Activated T-cell treated with anti-CD3 and anti-CD28 coated beads, Interleukin-2, amount 50 U/mL, for 72 hours (primary cell): ENCODE measurements around the gene SCO2. TPM values are rescaled to one million over a fixed set of nuclear protein-coding genes. Genes with fewer than 3 reads are reported as not detected.
"Not testable (repeated sequence)": the region's sequence is repeated elsewhere in the genome, so short reads cannot be mapped to it uniquely, and the experiment has no call there.

Experiments used
- ATAC-seq, 2 donors: fragments of 150-1000 bp; cut with Tn5 transposase; replicated peaks in 1 of 2; 2 replicates each; pipeline ENCODE4 v1.10.0; 2021; ENCODE audit warnings: moderate library complexity in 2 of 2, mild to moderate bottlenecking in 1 of 2
- DNase-seq, 2 donors: peaks; one replicate each; pipeline ENCODE4 v3.0.0; 2021 to 2022; ENCODE audit warnings: mixed read lengths in 1 of 2
- H3K27ac Mint-ChIP-seq: one replicate; pipeline ENCODE4 v1.8.0; 2022; ENCODE audit warnings: mild to moderate bottlenecking, moderate library complexity, mixed read lengths
- H3K27me3 Mint-ChIP-seq: one replicate; pipeline ENCODE4 v1.8.0; 2022; ENCODE audit warnings: low read depth, mixed read lengths
- H3K36me3 Mint-ChIP-seq, 2 donors: one replicate each; pipeline ENCODE4 v1.8.0; 2022; ENCODE audit warnings: mixed read lengths in 2 of 2, mild to moderate bottlenecking in 1 of 2; ENCODE audit not compliant: insufficient read depth in 2 of 2
- H3K4me1 Mint-ChIP-seq: one replicate; pipeline ENCODE4 v1.8.0; 2022; ENCODE audit warnings: low read depth, mixed read lengths
- H3K4me3 Mint-ChIP-seq, 2 donors: one replicate each; pipeline ENCODE4 v1.8.0; 2022; ENCODE audit warnings: mild to moderate bottlenecking in 2 of 2, mixed read lengths in 2 of 2, moderate library complexity in 2 of 2
- H3K9me3 Mint-ChIP-seq, 2 donors: one replicate each; pipeline ENCODE4 v1.8.0; 2022; ENCODE audit warnings: mixed read lengths in 2 of 2
- total RNA-seq, 2 donors: library from RNA; stranded (reverse); gene quantifications; one replicate each; pipeline ENCODE4 v1.2.3, GENCODE V29; 2022

Gene SCO2
- total RNA-seq, 2 donors from 2014 or later = 8.3 to 8.5 TPM

GRCh38 chr22:50526834-50527801 is 1.7 kb upstream of the SCO2 start:
- Mint-ChIP-seq H3K36me3 (peaks cover 13 to 14% of the 10 kb centered on the region in 2 donors), H3K27ac (peak overlapping the region; percentile 93), H3K9me3 (no peaks in the 10 kb centered on the region), H3K27me3 (no peaks in the 10 kb centered on the region), H3K4me3 (peak overlapping the region; percentile 90 to 96), H3K4me1 (peaks cover 39% of the 10 kb centered on the region)
- ATAC-seq (peak; percentile 6 to 14), DNase-seq (peak; percentile 71 to 72)

GRCh38 chr22:50526108-50526833 is 873 bp upstream of the SCO2 start:
- Mint-ChIP-seq H3K27ac (peak overlapping the region; percentile 93), H3K27me3 (no peaks in the 10 kb centered on the region), H3K4me1 (peaks cover 39% of the 10 kb centered on the region), H3K9me3 (no peaks in the 10 kb centered on the region), H3K4me3 (peak overlapping the region; percentile 90 to 96), H3K36me3 (peaks cover 13 to 14% of the 10 kb centered on the region in 2 donors)
- DNase-seq = peak; percentile 94
- ATAC-seq = peak; percentile 46 to 55

GRCh38 chr22:50525858-50526107 is 385 bp upstream of the SCO2 start:
- Mint-ChIP-seq H3K27ac (peak overlapping the region; percentile 14), H3K27me3 (no peaks in the 10 kb centered on the region), H3K4me3 (peak overlapping the region; percentile 90 to 96), H3K4me1 (peaks cover 39% of the 10 kb centered on the region), H3K36me3 (peaks cover 12 to 13% of the 10 kb centered on the region in 2 donors), H3K9me3 (no peaks in the 10 kb centered on the region)
- no peak for ATAC-seq
- no peak for DNase-seq

- Mint-ChIP-seq H3K27me3 (no peaks in the 10 kb centered on the region), H3K4me3 (peak overlapping the region; percentile 90 to 96), H3K4me1 (peaks cover 39% of the 10 kb centered on the region), H3K36me3 (peaks cover 11 to 20% of the 10 kb centered on the region in 2 donors), H3K9me3 (no peaks in the 10 kb centered on the region), H3K27ac (peak overlapping the region; percentile 94)
- DNase-seq (no peak), ATAC-seq (no peak)
Observed at GRCh38 chr22:50524676-50525103, 708 bp downstream of the SCO2 start.

- Mint-ChIP-seq H3K4me3 (peak overlapping the region; percentile 90 to 96), H3K9me3 (no peaks in the 10 kb centered on the region), H3K27me3 (no peaks in the 10 kb centered on the region), H3K4me1 (peaks cover 39% of the 10 kb centered on the region), H3K27ac (peak overlapping the region; percentile 94), H3K36me3 (peaks cover 11 to 24% of the 10 kb centered on the region in 2 donors)
- ATAC-seq (no peak), DNase-seq (no peak)
Observed at GRCh38 chr22:50523806-50524675, 1.4 kb downstream of the SCO2 start.

- H3K9me3 Mint-ChIP-seq = no peaks in the 10 kb centered on the region
- no peaks in the 10 kb centered on the region for H3K27me3 Mint-ChIP-seq
- peaks cover 9 to 22% of the 10 kb centered on the region in 2 donors for H3K36me3 Mint-ChIP-seq
- peaks cover 34% of the 10 kb centered on the region for H3K4me1 Mint-ChIP-seq
- DNase-seq (no peak), ATAC-seq (no peak)
- peak overlapping the region; percentile 29 to 96 for H3K4me3 Mint-ChIP-seq
- H3K27ac Mint-ChIP-seq = no peak overlapping the region
Observed at GRCh38 chr22:50523458-50523805, 2.0 kb downstream of the SCO2 start.

- Mint-ChIP-seq H3K36me3 (peaks cover 5 to 21% of the 10 kb centered on the region in 2 donors), H3K9me3 (no peaks in the 10 kb centered on the region), H3K27ac (no peak overlapping the region), H3K27me3 (no peaks in the 10 kb centered on the region), H3K4me3 (peak overlapping the region; percentile 29), H3K4me1 (peaks cover 31% of the 10 kb centered on the region)
- DNase-seq (no peak), ATAC-seq (no peak)
Observed at GRCh38 chr22:50522806-50523438, 2.5 kb downstream of the SCO2 start.

GRCh38 chr22:50522208-50522805 is 3.1 kb downstream of the SCO2 start:
- no peaks in the 10 kb centered on the region for H3K27me3 Mint-ChIP-seq
- H3K27ac Mint-ChIP-seq = no peak overlapping the region

GRCh38 chr22:50521710-50522109 is 3.7 kb downstream of the SCO2 start:
- H3K4me3 Mint-ChIP-seq = no peak overlapping the region
- ATAC-seq = no peak
- peaks cover 19% of the 10 kb centered on the region for H3K4me1 Mint-ChIP-seq
- DNase-seq = no peak
- no peaks in the 10 kb centered on the region for H3K9me3 Mint-ChIP-seq
- no peaks in the 10 kb centered on the region for H3K27me3 Mint-ChIP-seq
- peaks cover 4 to 16% of the 10 kb centered on the region in 2 donors for H3K36me3 Mint-ChIP-seq
- no peak overlapping the region for H3K27ac Mint-ChIP-seq

More at GRCh38 chr22:50522208-50522805, 3.1 kb downstream of the SCO2 start:
- peaks cover 4 to 18% of the 10 kb centered on the region in 2 donors for H3K36me3 Mint-ChIP-seq
- H3K4me3 Mint-ChIP-seq = no peak overlapping the region
- ATAC-seq = no peak
- no peak for DNase-seq
- H3K9me3 Mint-ChIP-seq = no peaks in the 10 kb centered on the region
- H3K4me1 Mint-ChIP-seq = peaks cover 25% of the 10 kb centered on the region

GRCh38 chr22:50520826-50521453 is 4.5 kb downstream of the SCO2 start:
- peaks cover 19% of the 10 kb centered on the region for H3K4me1 Mint-ChIP-seq
- H3K36me3 Mint-ChIP-seq = peaks cover 4 to 21% of the 10 kb centered on the region in 2 donors
- H3K4me3 Mint-ChIP-seq = no peak overlapping the region
- no peaks in the 10 kb centered on the region for H3K9me3 Mint-ChIP-seq
- H3K27ac Mint-ChIP-seq = no peak overlapping the region
- DNase-seq (no peak), ATAC-seq (no peak)
- no peaks in the 10 kb centered on the region for H3K27me3 Mint-ChIP-seq

GRCh38 chr22:50520184-50520583 is 5.2 kb downstream of the SCO2 start:
- peaks cover 4 to 24% of the 10 kb centered on the region in 2 donors for H3K36me3 Mint-ChIP-seq
- peaks cover 25% of the 10 kb centered on the region for H3K4me1 Mint-ChIP-seq
- DNase-seq, H3K27ac Mint-ChIP-seq, H3K4me3 Mint-ChIP-seq, ATAC-seq, H3K27me3 Mint-ChIP-seq, H3K9me3 Mint-ChIP-seq: not testable (repeated sequence)

- Mint-ChIP-seq H3K27ac (no peak overlapping the region), H3K9me3 (no peaks in the 10 kb centered on the region), H3K4me1 (peaks cover 24% of the 10 kb centered on the region), H3K36me3 (peaks cover 3 to 27% of the 10 kb centered on the region in 2 donors), H3K27me3 (no peaks in the 10 kb centered on the region), H3K4me3 (no peak overlapping the region)
- DNase-seq (no peak), ATAC-seq (no peak)
Observed at GRCh38 chr22:50519151-50519550, 6.2 kb downstream of the SCO2 start.
